Measurements from ENCODE around the gene THRB.

THRB gene

GRCh38 chr3:24184528-24185176, 310.0 kb downstream of the THRB start:
- Histone ChIP-seq H3K4me2 (ENCODE audit: low read length) (no peak overlapping the region), H3K36me3 (ENCODE audit: insufficient read depth, low read length) (no peaks in the 10 kb centered on the region), H3K9me3 (ENCODE audit: low read length) (no peaks in the 10 kb centered on the region), H3K9ac (ENCODE audit: low read length) (no peak overlapping the region), H4K20me1 (ENCODE audit: insufficient read depth, low read length) (no peaks in the 10 kb centered on the region), H2AFZ (ENCODE audit: low read length) (no peak overlapping the region), H3K9me2 (ENCODE audit: low read depth, low read length) (no peaks in the 10 kb centered on the region), H3F3A (ENCODE audit: insufficient read depth, low read length) (no peaks in the 10 kb centered on the region), H3K4me3 (ENCODE audit: low read depth, low read length, poor library complexity, severe bottlenecking) (no peak overlapping the region), H3K79me2 (ENCODE audit: insufficient read depth, low read length) (no peaks in the 10 kb centered on the region), H3K27me3 (ENCODE audit: insufficient read depth, low read length) (no peaks in the 10 kb centered on the region), H3K27ac (ENCODE audit: low read depth, low read length, poor library complexity, severe bottlenecking) (no peak overlapping the region), H3K4me1 (ENCODE audit: insufficient read depth, low read length, severe bottlenecking) (no peaks in the 10 kb centered on the region)
- TF ChIP-seq EZH2 (IDR thresholded peaks at IDR 0.05; ENCODE audit: borderline replicate concordance, low read length): no peak
- TF ChIP-seq CTCF (IDR thresholded peaks at IDR 0.05; ENCODE audit: low read length): no peak

GRCh38 chr3:24182756-24183155, 311.9 kb downstream of the THRB start:
- Histone ChIP-seq H3F3A (ENCODE audit: insufficient read depth, low read length) (no peaks in the 10 kb centered on the region), H3K79me2 (ENCODE audit: insufficient read depth, low read length) (no peaks in the 10 kb centered on the region), H3K9me3 (ENCODE audit: low read length) (no peaks in the 10 kb centered on the region), H4K20me1 (ENCODE audit: insufficient read depth, low read length) (no peaks in the 10 kb centered on the region), H3K27me3 (ENCODE audit: insufficient read depth, low read length) (no peaks in the 10 kb centered on the region), H3K27ac (ENCODE audit: low read depth, low read length, poor library complexity, severe bottlenecking) (no peak overlapping the region), H3K4me1 (ENCODE audit: insufficient read depth, low read length, severe bottlenecking) (no peaks in the 10 kb centered on the region), H3K4me2 (ENCODE audit: low read length) (no peak overlapping the region), H2AFZ (ENCODE audit: low read length) (no peak overlapping the region), H3K36me3 (ENCODE audit: insufficient read depth, low read length) (no peaks in the 10 kb centered on the region), H3K4me3 (ENCODE audit: low read depth, low read length, poor library complexity, severe bottlenecking) (no peak overlapping the region), H3K9ac (ENCODE audit: low read length) (no peak overlapping the region), H3K9me2 (ENCODE audit: low read depth, low read length) (no peaks in the 10 kb centered on the region)
- TF ChIP-seq CTCF (IDR thresholded peaks at IDR 0.05; ENCODE audit: low read length): no peak
- no peak for TF ChIP-seq EZH2 (IDR thresholded peaks at IDR 0.05; ENCODE audit: borderline replicate concordance, low read length)

DNA sequence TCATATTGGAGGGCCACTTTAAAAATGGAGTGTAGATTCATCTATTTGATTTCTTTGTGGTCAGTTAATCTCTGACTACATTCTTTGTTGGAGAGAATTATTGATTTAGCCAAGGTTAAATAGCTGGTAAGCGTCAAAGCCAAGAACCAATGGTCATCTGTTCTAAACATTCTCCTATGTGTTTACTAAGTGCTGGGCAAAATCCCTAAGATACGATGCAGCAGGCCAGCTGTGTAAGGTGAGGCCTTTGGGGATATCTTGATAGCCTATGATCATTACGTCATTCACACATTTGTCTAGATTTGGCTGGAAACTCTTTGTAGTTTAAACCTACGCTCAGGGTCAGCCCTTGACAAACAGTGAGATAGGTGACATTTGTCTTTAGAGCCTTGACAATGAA, 313.4 kb downstream of the THRB start:
- no peaks in the 10 kb centered on the region for H3F3A ChIP-seq (ENCODE audit: insufficient read depth, low read length)
- no peaks in the 10 kb centered on the region for H4K20me1 ChIP-seq (ENCODE audit: insufficient read depth, low read length)
- no peak overlapping the region for H3K9ac ChIP-seq (ENCODE audit: low read length)
- no peaks in the 10 kb centered on the region for H3K4me1 ChIP-seq (ENCODE audit: insufficient read depth, low read length, severe bottlenecking)
- no peak overlapping the region for H3K4me3 ChIP-seq (ENCODE audit: low read depth, low read length, poor library complexity, severe bottlenecking)
- H3K79me2 ChIP-seq (ENCODE audit: insufficient read depth, low read length): no peaks in the 10 kb centered on the region
- H3K27me3 ChIP-seq (ENCODE audit: insufficient read depth, low read length): no peaks in the 10 kb centered on the region
- H2AFZ ChIP-seq (ENCODE audit: low read length): no peak overlapping the region
- no peaks in the 10 kb centered on the region for H3K36me3 ChIP-seq (ENCODE audit: insufficient read depth, low read length)
- no peak overlapping the region for H3K27ac ChIP-seq (ENCODE audit: low read depth, low read length, poor library complexity, severe bottlenecking)
- no peak overlapping the region for H3K4me2 ChIP-seq (ENCODE audit: low read length)
- TF ChIP-seq CTCF (IDR thresholded peaks at IDR 0.05; ENCODE audit: low read length) (no peak), EZH2 (IDR thresholded peaks at IDR 0.05; ENCODE audit: borderline replicate concordance, low read length) (no peak)
- no peaks in the 10 kb centered on the region for H3K9me2 ChIP-seq (ENCODE audit: low read depth, low read length)
- H3K9me3 ChIP-seq (ENCODE audit: low read length): no peaks in the 10 kb centered on the region
